AG04449 (cell line): Measurements from ENCODE around the gene USH2A.

Source experiments
- CTCF ChIA-PET: fragments of 350-600 bp; formaldehyde crosslinking; extraction: SDS; loops from one replicate; lab custom pipeline; 2021; ENCODE audit warnings: antibody characterized with exemption; lab: Yijun Ruan, JAX
- POLR2A ChIA-PET: fragments of 400-600, 350-600 bp; formaldehyde crosslinking; extraction: SDS; loops from one replicate; lab custom pipeline; 2020; ENCODE audit warnings: antibody characterized with exemption, inconsistent platforms; lab: Yijun Ruan, JAX
- DNase-seq: peaks from one replicate; pipeline ENCODE4 v3.0.0-alpha.2; 2010; ENCODE audit warnings: low read depth, low spot score
- H3K4me3 ChIP-seq: 2 replicates; pipeline ENCODE4 v1.5.1; 2011; ENCODE audit warnings: low read depth, mild to moderate bottlenecking, control low read depth, low read length
- CTCF ChIP-seq: IDR thresholded peaks from one replicate; pipeline ENCODE4 v1.5.1; 2011; ENCODE audit warnings: mild to moderate bottlenecking, moderate library complexity, low read length, control low read depth, inconsistent platforms; ENCODE audit not compliant: insufficient read depth; ENCODE audit errors: missing control alignments

The USH2A gene

GRCh38 chr1:215710899-215711225, 712.4 kb downstream of the USH2A start:
- CTCF ChIA-PET = interaction anchor here (1.0 to 1.8 kb wide), 15 partner anchors 9 to 512 kb away, joined by 3 to 15 read pairs (median 5); no protein-coding TSS in a partner anchor
- no peak overlapping the region for H3K4me3 ChIP-seq
- no peak for DNase-seq
- no peak for TF ChIP-seq CTCF
- POLR2A ChIA-PET = no interaction called here

DNA sequence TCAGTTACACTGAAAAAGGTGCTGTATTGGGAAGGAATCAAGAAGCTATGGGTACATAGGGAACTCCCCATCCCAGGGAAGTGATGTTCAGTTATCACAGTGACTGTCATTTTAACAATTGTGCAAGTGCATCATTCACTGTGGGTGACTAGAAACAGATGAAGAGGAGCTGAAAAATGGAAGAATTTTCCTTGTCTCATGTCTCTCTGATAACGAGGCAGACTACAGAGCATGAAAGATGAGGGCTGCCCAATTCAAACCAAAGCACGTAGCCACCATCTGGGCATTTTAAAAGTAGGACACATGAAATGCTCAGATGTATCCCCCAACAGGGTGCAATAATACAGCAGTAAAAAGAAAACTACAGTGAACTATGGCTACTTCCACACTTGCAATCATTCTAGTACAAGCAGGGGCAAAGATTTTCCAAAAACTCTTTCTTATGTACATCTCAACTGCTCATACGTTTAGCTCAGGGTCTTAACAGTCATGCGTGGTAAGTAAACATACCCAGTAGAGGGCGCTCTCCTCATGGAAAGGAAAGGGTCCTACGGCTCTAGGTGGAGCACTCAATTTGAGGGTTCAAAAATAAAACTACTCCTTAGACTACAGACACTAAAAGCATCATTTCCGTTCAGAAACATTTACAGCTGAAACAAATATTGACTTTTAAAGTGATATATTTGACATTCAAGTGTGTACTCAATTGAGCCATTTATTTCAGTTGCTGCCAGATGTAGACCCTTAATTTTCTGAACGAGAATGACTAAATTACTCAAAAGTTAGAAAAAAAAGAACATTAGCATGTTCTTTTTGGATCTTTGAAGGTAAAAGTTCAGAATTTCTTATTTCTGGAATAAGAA, 713.0 kb downstream of the USH2A start:
- ChIA-PET CTCF (interaction anchor here (0.6 to 1.8 kb wide), 25 partner anchors 9 to 512 kb away, joined by 3 to 15 read pairs (median 4); no protein-coding TSS in a partner anchor), POLR2A (no interaction called here)
- DNase-seq = no peak
- TF ChIP-seq CTCF = peak; percentile 59
- H3K4me3 ChIP-seq = no peak overlapping the region

DNA sequence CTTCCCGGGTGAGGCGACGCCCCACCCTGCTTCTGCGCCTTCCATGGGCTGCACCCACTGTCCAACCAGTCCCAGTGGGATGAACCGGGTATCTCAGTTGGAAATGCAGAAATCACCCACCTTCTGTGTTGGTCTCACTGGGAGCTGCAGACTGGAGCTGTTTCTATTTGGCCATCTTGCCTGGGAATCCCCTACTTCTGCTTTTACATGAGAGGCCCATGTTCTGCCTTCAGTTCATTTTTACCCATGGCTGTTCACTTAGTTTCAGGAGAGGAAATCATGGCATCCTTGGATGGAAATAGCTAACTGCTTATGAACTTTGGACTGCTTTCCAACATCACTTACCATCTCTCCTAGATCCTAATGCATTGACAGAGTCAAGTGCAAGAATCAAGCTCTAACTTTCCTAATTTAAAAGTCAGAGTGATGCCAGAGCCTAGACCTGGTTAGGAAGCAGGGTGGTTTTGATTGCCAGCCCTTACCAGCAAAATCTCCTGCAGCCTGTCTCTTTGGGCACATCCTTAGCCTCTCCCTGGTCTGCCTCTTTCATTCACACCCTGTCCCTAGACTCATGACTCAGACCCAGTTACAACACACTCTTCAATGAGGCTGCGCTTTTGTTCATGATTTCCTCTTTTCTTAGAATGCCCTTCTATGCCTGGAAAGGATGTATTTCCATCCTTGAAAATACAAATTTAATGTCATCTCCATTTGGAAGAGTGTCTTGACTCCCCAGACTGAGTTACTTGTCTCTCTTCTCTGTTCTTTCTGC, 719.0 kb downstream of the USH2A start:
- no peak for TF ChIP-seq CTCF
- H3K4me3 ChIP-seq = no peak overlapping the region
- CTCF ChIA-PET = interaction anchor here (1.0 kb wide), 1 partner anchor 9 kb away, joined by 3 read pairs; no protein-coding TSS in a partner anchor
- POLR2A ChIA-PET = no interaction called here
- DNase-seq = peak; percentile 4

- no peak overlapping the region for H3K4me3 ChIP-seq
- no peak for TF ChIP-seq CTCF
- CTCF ChIA-PET = interaction anchor here (0.9 to 1.6 kb wide), 3 partner anchors 10 to 539 kb away, joined by 3 to 4 read pairs (median 3); no protein-coding TSS in a partner anchor
- no peak for DNase-seq
- POLR2A ChIA-PET = no interaction called here
Observed at GRCh38 chr1:215682232-215682631, 741.0 kb downstream of the USH2A start.

DNA sequence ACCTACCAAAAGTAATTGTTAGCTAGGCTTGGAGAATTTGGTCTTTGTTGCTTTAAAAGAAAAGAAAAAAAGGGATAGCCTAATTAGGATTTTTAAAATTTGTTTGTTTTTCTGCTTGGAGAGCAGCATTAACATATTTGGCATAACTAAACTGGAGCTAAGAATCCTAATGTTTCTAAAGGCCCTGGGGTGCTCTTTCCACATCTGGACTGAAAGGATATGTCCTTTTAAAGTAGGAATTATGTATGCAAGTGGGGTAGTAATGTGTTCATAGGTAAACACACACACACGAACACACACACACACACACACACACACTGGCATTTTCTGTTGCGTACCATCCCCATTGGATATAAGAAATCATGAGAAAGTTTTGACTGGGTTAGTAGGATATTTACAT, 742.2 kb downstream of the USH2A start:
- CTCF ChIA-PET = interaction anchor here (1.4 kb wide), 1 partner anchor 437 kb away, joined by 3 read pairs; no protein-coding TSS in a partner anchor
- POLR2A ChIA-PET = no interaction called here
- DNase-seq = no peak
- H3K4me3 ChIP-seq = no peak overlapping the region
- no peak for TF ChIP-seq CTCF

DNA sequence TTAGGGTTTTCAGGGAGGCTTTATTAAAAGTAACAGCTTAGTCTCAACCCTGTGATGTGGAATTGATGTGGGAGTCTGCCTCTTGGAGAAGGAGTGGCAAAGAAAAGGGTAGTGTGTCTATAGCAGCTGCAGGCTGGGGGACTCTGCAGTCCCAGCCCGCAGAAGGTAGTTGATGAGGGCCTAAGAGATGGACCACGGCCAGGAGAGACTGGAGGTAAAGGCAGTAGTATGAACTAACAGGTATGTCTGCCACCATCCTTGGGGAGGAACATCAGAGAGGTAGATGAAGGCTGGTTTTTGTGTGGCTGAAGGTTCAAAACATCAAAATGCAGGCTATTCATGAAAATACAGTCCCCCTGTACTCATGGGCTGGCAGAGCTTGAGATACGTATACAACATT, 744.0 kb downstream of the USH2A start:
- no peak for TF ChIP-seq CTCF
- no peak for DNase-seq
- CTCF ChIA-PET = interaction anchor here (1.8 to 2.7 kb wide), 2 partner anchors 10 to 31 kb away, joined by 4 to 7 read pairs; no protein-coding TSS in a partner anchor
- POLR2A ChIA-PET = no interaction called here
- H3K4me3 ChIP-seq = no peak overlapping the region
